GM18526 (cell line): ENCODE results near the gene LHFPL4.

Source experiments
- POLR2A ChIP-seq: IDR thresholded peaks from 3 replicates; pipeline ENCODE4 v1.6.1; 2011; ENCODE audit not compliant: insufficient read length; ENCODE audit errors: extremely low read depth

Gene LHFPL4

GRCh38 chr3:9497821-9498565, 55.6 kb downstream of the LHFPL4 start:
- no peak for TF ChIP-seq POLR2A

GRCh38 chr3:9496893-9497292, 56.7 kb downstream of the LHFPL4 start:
- TF ChIP-seq POLR2A = no peak

- no peak for TF ChIP-seq POLR2A
Measured at GRCh38 chr3:9491506-9491905, 62.1 kb downstream of the LHFPL4 start.

GRCh38 chr3:9485248-9485647, 68.4 kb downstream of the LHFPL4 start:
- no peak for TF ChIP-seq POLR2A

- TF ChIP-seq POLR2A = no peak
Measured at GRCh38 chr3:9480265-9480664, 73.4 kb downstream of the LHFPL4 start.

GRCh38 chr3:9476935-9477334, 76.7 kb downstream of the LHFPL4 start:
- TF ChIP-seq POLR2A = no peak

- no peak for TF ChIP-seq POLR2A
Measured at GRCh38 chr3:9474482-9474881, 79.1 kb downstream of the LHFPL4 start.

GRCh38 chr3:9473496-9474065, 80.0 kb downstream of the LHFPL4 start:
- TF ChIP-seq POLR2A = no peak

- TF ChIP-seq POLR2A = no peak
Measured at GRCh38 chr3:9469986-9470385, 83.6 kb downstream of the LHFPL4 start.

- TF ChIP-seq POLR2A = no peak
Measured at GRCh38 chr3:9468460-9468859, 85.2 kb downstream of the LHFPL4 start.

GRCh38 chr3:9467451-9467850, 86.2 kb downstream of the LHFPL4 start:
- TF ChIP-seq POLR2A = no peak

GRCh38 chr3:9455596-9456131, 98.0 kb downstream of the LHFPL4 start:
- TF ChIP-seq POLR2A = no peak

GRCh38 chr3:9452417-9452816, 101.2 kb downstream of the LHFPL4 start:
- no peak for TF ChIP-seq POLR2A

GRCh38 chr3:9450991-9451390, 102.6 kb downstream of the LHFPL4 start:
- no peak for TF ChIP-seq POLR2A

GRCh38 chr3:9450126-9450525, 103.5 kb downstream of the LHFPL4 start:
- no peak for TF ChIP-seq POLR2A

- no peak for TF ChIP-seq POLR2A
Measured at GRCh38 chr3:9448643-9449042, 105.0 kb downstream of the LHFPL4 start.
